GM11168 (cell line): ENCODE results near the gene MYO18B.

Experiments used
- in situ Hi-C: fragments of 300-500 bp; cut with MboI; formaldehyde crosslinking; loops from one replicate; pipeline ENCODE4 v1.12.0; 2022; ENCODE audit warnings: low sequenced_read_pairs; ENCODE audit not compliant: unreplicated experiment

Gene MYO18B

GRCh38 chr22:25747245-25747944 lies 5.4 kb downstream of the MYO18B start:
- in situ Hi-C loops, result no loop called here

- in situ Hi-C loops, result no loop called here
Measured at GRCh38 chr22:25748140-25748539, 6.2 kb downstream of the MYO18B start.

- in situ Hi-C loops, result no loop called here
Measured at GRCh38 chr22:25748704-25749103, 6.7 kb downstream of the MYO18B start.

- in situ Hi-C loops, result no loop called here
Measured at GRCh38 chr22:25749420-25750169, 7.6 kb downstream of the MYO18B start.

GRCh38 chr22:25750569-25751173 lies 8.7 kb downstream of the MYO18B start:
- in situ Hi-C loops, result no loop called here

GRCh38 chr22:25751174-25751581 lies 9.2 kb downstream of the MYO18B start:
- in situ Hi-C loops, result no loop called here

GRCh38 chr22:25752615-25753214 lies 10.7 kb downstream of the MYO18B start:
- in situ Hi-C loops, result no loop called here

- in situ Hi-C loops, result no loop called here
Measured at GRCh38 chr22:25753252-25753651, 11.3 kb downstream of the MYO18B start.

- in situ Hi-C loops, result no loop called here
Measured at GRCh38 chr22:25754527-25755202, 12.7 kb downstream of the MYO18B start.

- in situ Hi-C loops, result no loop called here
Measured at GRCh38 chr22:25757686-25758085, 15.7 kb downstream of the MYO18B start.

- in situ Hi-C loops, result no loop called here
Measured at GRCh38 chr22:25758316-25758715, 16.3 kb downstream of the MYO18B start.

GRCh38 chr22:25759825-25760231 lies 17.8 kb downstream of the MYO18B start:
- in situ Hi-C loops, result no loop called here

GRCh38 chr22:25760294-25760693 lies 18.3 kb downstream of the MYO18B start:
- in situ Hi-C loops, result no loop called here

- in situ Hi-C loops, result no loop called here
Measured at GRCh38 chr22:25760848-25761595, 19.0 kb downstream of the MYO18B start.

GRCh38 chr22:25762147-25762546 lies 20.2 kb downstream of the MYO18B start:
- in situ Hi-C loops, result no loop called here

GRCh38 chr22:25763239-25763777 lies 21.3 kb downstream of the MYO18B start:
- in situ Hi-C loops, result no loop called here

- in situ Hi-C loops, result no loop called here
Measured at GRCh38 chr22:25764270-25765015, 22.5 kb downstream of the MYO18B start.

GRCh38 chr22:25765016-25765367 lies 23.0 kb downstream of the MYO18B start:
- in situ Hi-C loops, result no loop called here

- in situ Hi-C loops, result no loop called here
Measured at GRCh38 chr22:25765801-25766200, 23.8 kb downstream of the MYO18B start.
